Adrenal gland (tissue), 12 donors: Measurements from ENCODE around the gene RGS17. TPM values are rescaled to one million over a fixed set of nuclear protein-coding genes. Genes with fewer than 3 reads are reported as not detected.

Experiments
- DNase-seq, 7 donors: peaks; one replicate each; pipeline ENCODE4 v3.0.0-alpha.2; 2019 to 2020
- H3K27ac ChIP-seq, 5 donors: fragments of 200-600 bp; sonication (generic) in 4 of 5; 1 replicate in 3 of 5; 2 replicates in 2 of 5; pipeline versions ENCODE4 v1.5.1 to v1.8.0; 2016 to 2020; ENCODE audit warnings: mild to moderate bottlenecking in 1 of 5
- H3K27me3 ChIP-seq: fragments of 200-600 bp; 2 replicates; pipeline ENCODE4 v1.8.0; 2021
- H3K36me3 ChIP-seq, 2 donors: fragments of 200-600 bp; replicated peaks in 1 of 2; 1 replicate in 1 of 2; 2 replicates in 1 of 2; pipeline versions ENCODE4 v1.5.1 to v1.8.0; 2018 to 2022
- H3K4me1 ChIP-seq, 2 donors: fragments of 200-600 bp; replicated peaks in 1 of 2; 1 replicate in 1 of 2; 2 replicates in 1 of 2; pipeline versions ENCODE4 v1.5.1 to v1.8.0; 2018 to 2021
- H3K4me3 ChIP-seq, 4 donors: fragments of 200-600 bp; sonication (generic) in 3 of 4; one replicate each; pipeline ENCODE4 v1.5.1; 2016 to 2018
- H3K9me3 ChIP-seq, 3 donors: fragments of 200-600 bp; sonication (generic) in 1 of 3; replicated peaks in 1 of 3; 1 replicate in 2 of 3; 2 replicates in 1 of 3; pipeline versions ENCODE4 v1.5.1 to v1.8.0; 2016 to 2021
- POLR2A ChIP-seq, 2 donors: fragments of 450-650 bp; IDR thresholded peaks; one replicate each; pipeline ENCODE4 v1.6.1; 2017; ENCODE audit warnings: antibody characterized with exemption in 2 of 2, mild to moderate bottlenecking in 2 of 2, moderate library complexity in 1 of 2
- WGBS, 4 donors: extraction: QIAGEN DNeasy Blood & Tissue Kit in 2 of 4; methylation state at CpG; one replicate each; pipeline versions ENCODE4 v1.1.5 to v1.1.7; 2013 to 2017; 5-methylcytosine and 5-hydroxymethylcytosine counted together
- intact Hi-C, 2 donors: fragments of 100-400 bp; cut with DNase I; formaldehyde crosslinking; loops; one replicate each; pipeline versions ENCODE4 v1.14.1 to v1.15.0; 2022 to 2023
- polyA plus RNA-seq, 3 donors: library from polyadenylated mRNA; stranded (reverse); fragments of 200-250 nt in 2 of 3; fragments of 350-450 nt in 1 of 3; fragmentation: Illumina TruSeq in 1 of 3; extraction: RNeasy Lipid Tissue Mini Kit (QIAGEN cat#74804) in 1 of 3; gene quantifications; one replicate each; pipeline ENCODE4 v1.2.3, GENCODE V29; 2013 to 2014
- total RNA-seq, 9 donors: library from RNA; depleted of rRNA in 4 of 9; stranded (reverse); fragments of >200 nt in 4 of 9; fragments of 120-200 nt in 1 of 9; fragmentation: NEBNext Ultra II Directional in 1 of 9; extraction: Animal tissue kit (Norgen Biotek cat#: 25700) in 1 of 9; gene quantifications; one replicate each; pipeline versions ENCODE4 v1.1.0 to v1.2.4, GENCODE V29; 2013 to 2023
- TF ChIP-seq, protein P1 (sequence below), 6 experiments: fragments of 450-650 bp in 4 of 6; fragments of 200-600 bp in 2 of 6; sonication (generic) in 1 of 6; IDR thresholded peaks; 1 replicate in 5 of 6; 2 replicates in 1 of 6; pipeline versions ENCODE4 v1.5.1 to v1.8.0; 2016 to 2021; ENCODE audit warnings: antibody characterized with exemption in 6 of 6, mild to moderate bottlenecking in 2 of 6, moderate library complexity in 1 of 6
- donor health status: healthy with polysubstance abuse.
- donor health status: Bipolar disorder and iron deficiency.
- donor health status: DM: yes; HTN: yes; CAD: no.
- donor health status: DM: no; HTN: no; CAD: no.
- donor health status: DM: no; HTN: no; CAD: no.
- donor health status: DM: yes; HTN: yes; CAD: no.

Gene RGS17
- total and polyA plus RNA-seq, 12 donors = under 0.01 to 0.83 (median 0.16) TPM; not detected in 5

DNA sequence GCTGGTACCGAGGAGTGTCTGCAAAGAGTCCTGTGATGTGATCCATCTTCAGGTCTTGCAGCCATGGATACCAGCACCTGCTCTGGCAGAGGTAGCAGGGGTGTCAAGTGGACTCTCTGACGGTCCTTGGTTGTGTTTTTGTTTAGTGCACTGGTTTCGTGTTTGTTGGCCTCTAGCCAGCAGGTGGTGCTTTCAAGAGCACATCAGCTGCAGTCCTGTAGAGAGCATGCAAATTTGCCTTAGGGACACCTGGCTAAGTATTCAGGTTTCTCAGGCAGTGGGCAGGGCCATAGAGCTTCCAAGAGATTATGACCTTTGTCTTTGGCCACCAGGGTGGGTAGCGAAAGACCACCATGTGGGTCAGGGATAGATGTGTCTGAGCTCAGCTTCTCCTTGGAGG lies 14.5 kb upstream of the RGS17 start:
- H3K27me3 ChIP-seq = no peaks in the 10 kb centered on the region
- no peak for TF ChIP-seq POLR2A (IDR thresholded peaks at IDR 0.05)
- TF ChIP-seq, protein P1, sequence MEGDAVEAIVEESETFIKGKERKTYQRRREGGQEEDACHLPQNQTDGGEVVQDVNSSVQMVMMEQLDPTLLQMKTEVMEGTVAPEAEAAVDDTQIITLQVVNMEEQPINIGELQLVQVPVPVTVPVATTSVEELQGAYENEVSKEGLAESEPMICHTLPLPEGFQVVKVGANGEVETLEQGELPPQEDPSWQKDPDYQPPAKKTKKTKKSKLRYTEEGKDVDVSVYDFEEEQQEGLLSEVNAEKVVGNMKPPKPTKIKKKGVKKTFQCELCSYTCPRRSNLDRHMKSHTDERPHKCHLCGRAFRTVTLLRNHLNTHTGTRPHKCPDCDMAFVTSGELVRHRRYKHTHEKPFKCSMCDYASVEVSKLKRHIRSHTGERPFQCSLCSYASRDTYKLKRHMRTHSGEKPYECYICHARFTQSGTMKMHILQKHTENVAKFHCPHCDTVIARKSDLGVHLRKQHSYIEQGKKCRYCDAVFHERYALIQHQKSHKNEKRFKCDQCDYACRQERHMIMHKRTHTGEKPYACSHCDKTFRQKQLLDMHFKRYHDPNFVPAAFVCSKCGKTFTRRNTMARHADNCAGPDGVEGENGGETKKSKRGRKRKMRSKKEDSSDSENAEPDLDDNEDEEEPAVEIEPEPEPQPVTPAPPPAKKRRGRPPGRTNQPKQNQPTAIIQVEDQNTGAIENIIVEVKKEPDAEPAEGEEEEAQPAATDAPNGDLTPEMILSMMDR (IDR thresholded peaks at IDR 0.05) = no peak
- WGBS, 4 donors = 50 to 94% (median 70%) methylated on average over 1 to 4 of the region's 4 CpGs
- H3K4me3 ChIP-seq = no peak overlapping the region
- no peak for DNase-seq
- H3K4me1 ChIP-seq = no peaks in the 10 kb centered on the region
- intact Hi-C loops = no loop called here
- no peaks in the 10 kb centered on the region for H3K36me3 ChIP-seq
- no peak overlapping the region for H3K27ac ChIP-seq
- H3K9me3 ChIP-seq = no peaks in the 10 kb centered on the region

DNA sequence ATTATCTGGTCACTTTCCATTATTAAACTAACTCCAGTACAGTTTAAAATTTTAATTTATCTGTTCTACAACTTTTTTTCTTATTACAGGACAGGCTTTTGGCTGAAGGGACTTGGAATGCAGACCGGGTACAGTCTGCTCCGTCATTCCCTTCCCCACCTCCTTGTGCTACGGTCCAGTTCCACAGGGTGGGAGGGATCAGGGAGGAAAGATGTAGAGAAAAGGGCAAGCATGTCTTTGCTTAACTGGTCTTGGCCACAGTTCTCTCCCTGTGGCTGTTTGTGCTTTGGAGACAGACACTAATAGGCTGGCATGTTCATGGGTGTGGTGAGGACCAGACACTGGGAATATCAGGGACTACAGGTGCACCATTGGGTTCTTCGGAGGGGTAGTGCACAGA lies 12.1 kb upstream of the RGS17 start:
- Histone ChIP-seq H3K27ac (no peak overlapping the region), H3K36me3 (no peaks in the 10 kb centered on the region), H3K9me3 (no peaks in the 10 kb centered on the region), H3K27me3 (no peaks in the 10 kb centered on the region), H3K4me1 (no peaks in the 10 kb centered on the region), H3K4me3 (no peak overlapping the region)
- WGBS, 4 donors = 66 to 78% (median 71%) methylated on average over 3 to 4 of the region's 4 CpGs
- TF ChIP-seq, protein P1 (IDR thresholded peaks at IDR 0.05) = no peak
- TF ChIP-seq POLR2A (IDR thresholded peaks at IDR 0.05) = no peak
- no peak for DNase-seq
- intact Hi-C loops = no loop called here

DNA sequence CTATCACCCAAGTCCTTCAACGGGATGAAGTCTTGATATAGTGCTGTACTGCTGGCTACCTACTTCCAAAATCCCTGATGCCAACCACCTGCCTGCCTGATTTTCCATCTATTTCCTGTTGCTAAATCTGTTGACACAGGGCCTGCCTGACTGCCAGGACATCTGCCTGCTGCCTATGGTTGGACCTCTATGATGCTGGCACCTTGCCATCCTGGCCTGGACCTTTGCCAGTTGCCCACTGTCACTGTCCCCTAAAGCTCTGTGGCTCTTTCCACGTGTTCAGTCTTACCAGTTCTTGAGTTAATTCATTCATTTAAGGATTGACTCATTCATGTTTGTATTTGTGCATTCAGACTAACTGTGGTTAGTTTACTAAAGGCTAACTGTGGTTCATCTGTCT lies 9.2 kb upstream of the RGS17 start:
- TF ChIP-seq, protein P1 (IDR thresholded peaks at IDR 0.05) = no peak
- no peak for TF ChIP-seq POLR2A (IDR thresholded peaks at IDR 0.05)
- no peaks in the 10 kb centered on the region for H3K9me3 ChIP-seq
- H3K36me3 ChIP-seq = no peaks in the 10 kb centered on the region
- no peaks in the 10 kb centered on the region for H3K4me1 ChIP-seq
- no peak overlapping the region for H3K27ac ChIP-seq
- no peak for DNase-seq
- WGBS, 4 donors = 42 to 61% (median 53%) methylated on average over 1 to 2 of the region's 2 CpGs
- no peaks in the 10 kb centered on the region for H3K27me3 ChIP-seq
- no peak overlapping the region for H3K4me3 ChIP-seq
- intact Hi-C loops = no loop called here

DNA sequence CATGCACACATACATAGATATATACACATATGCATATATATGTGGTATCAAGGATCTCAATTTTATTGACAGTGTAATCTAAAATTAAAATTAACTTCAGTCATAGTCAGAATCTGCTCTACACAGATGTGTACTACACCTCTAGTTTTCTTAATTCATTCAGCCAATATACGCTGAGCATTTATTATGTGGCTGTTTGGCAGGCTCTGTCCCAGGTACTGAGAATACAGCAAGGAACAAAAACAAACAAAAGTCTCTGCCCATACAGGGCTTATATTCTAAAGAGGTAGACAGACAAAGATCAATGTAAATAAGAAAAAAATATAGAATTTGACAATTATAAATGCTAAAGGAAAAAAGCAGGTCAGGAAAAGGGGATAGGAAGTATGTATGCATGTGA lies 7.8 kb upstream of the RGS17 start:
- no peak overlapping the region for H3K27ac ChIP-seq
- intact Hi-C loops = no loop called here

More for the DNA sequence above, 7.8 kb upstream of the RGS17 start:
- no peak overlapping the region for H3K4me3 ChIP-seq
- no peaks in the 10 kb centered on the region for H3K27me3 ChIP-seq
- no peaks in the 10 kb centered on the region for H3K36me3 ChIP-seq
- no peak for TF ChIP-seq POLR2A (IDR thresholded peaks at IDR 0.05)
- TF ChIP-seq, protein P1 (IDR thresholded peaks at IDR 0.05) = no peak
- WGBS, 4 donors = 80 to 96% (median 90%) methylated on average over 1 of the region's 1 CpG
- no peaks in the 10 kb centered on the region for H3K4me1 ChIP-seq
- no peak for DNase-seq
- H3K9me3 ChIP-seq = no peaks in the 10 kb centered on the region
